HUES64 (cell line): ENCODE data around the gene BCL10.
A peak's percentile ranks its signal among the peaks of the same experiment; 100 is the strongest.

Source experiments
- H3K27ac ChIP-seq: 2 replicates; pipeline ENCODE4 v1.7.0; 2013; ENCODE audit warnings: low read depth, low read length, inconsistent platforms
- H3K27me3 ChIP-seq: 2 replicates; pipeline ENCODE4 v1.6.1; 2013; ENCODE audit warnings: mild to moderate bottlenecking, low read length; ENCODE audit not compliant: insufficient read depth
- H3K36me3 ChIP-seq: 2 replicates; pipeline ENCODE4 v1.6.1; 2013; ENCODE audit warnings: mild to moderate bottlenecking, low read length; ENCODE audit not compliant: insufficient read depth
- H3K4me1 ChIP-seq: 2 replicates; pipeline ENCODE4 v1.6.1; 2013; ENCODE audit warnings: mild to moderate bottlenecking, low read length, moderate library complexity; ENCODE audit not compliant: insufficient read depth
- H3K4me3 ChIP-seq: 2 replicates; pipeline ENCODE4 v1.5.1; 2013; ENCODE audit warnings: mild to moderate bottlenecking, low read length, moderate library complexity
- H3K9ac ChIP-seq: 2 replicates; pipeline ENCODE4 v1.6.1; 2013; ENCODE audit warnings: mild to moderate bottlenecking, low read depth, low read length
- H3K9me3 ChIP-seq: 2 replicates; pipeline ENCODE4 v1.6.1; 2013; ENCODE audit warnings: low read depth, low read length; ENCODE audit not compliant: insufficient read depth
- WGBS: fragments of 150-250, 120-280 bp; methylation state at CpG from one replicate; pipeline ENCODE4 v1.1.7; 2013; ENCODE audit warnings: missing lambda C conversion rate; 5-methylcytosine and 5-hydroxymethylcytosine counted together

The BCL10 gene

DNA sequence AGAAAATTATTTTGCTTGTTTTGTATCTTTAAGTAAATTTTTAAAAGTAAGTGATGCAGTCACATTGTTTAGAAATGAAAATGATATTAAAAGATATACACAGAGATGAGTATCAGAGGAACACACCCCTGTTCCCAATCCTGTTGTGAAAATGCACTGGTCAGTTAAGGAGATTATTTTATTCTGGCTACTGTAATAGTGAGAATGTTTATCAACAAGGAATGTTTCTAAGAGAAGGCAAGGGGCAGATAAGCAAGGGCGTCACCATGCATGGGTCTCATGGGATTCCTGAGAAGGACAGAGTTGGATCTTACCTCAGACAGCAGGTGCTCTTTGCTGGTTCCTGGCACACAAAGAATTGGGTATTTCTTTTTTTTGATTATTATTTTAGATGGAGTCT lies 38.8 kb downstream of the BCL10 start:
- Histone ChIP-seq H3K27ac (no peak overlapping the region), H3K27me3 (no peaks in the 10 kb centered on the region), H3K9ac (no peak overlapping the region), H3K36me3 (no peaks in the 10 kb centered on the region), H3K9me3 (no peaks in the 10 kb centered on the region), H3K4me3 (no peak overlapping the region), H3K4me1 (peaks cover 4% of the 10 kb centered on the region; the same call in 1 of the 2 replicates)
- 93% methylated on average over 1 of the region's 1 CpG for WGBS

- WGBS: 89% methylated on average over 7 of the region's 8 CpGs
- no peaks in the 10 kb centered on the region for H3K9me3 ChIP-seq
- no peaks in the 10 kb centered on the region for H3K36me3 ChIP-seq
- H3K4me1 ChIP-seq: peaks cover 10% of the 10 kb centered on the region
- H3K27ac ChIP-seq: no peak overlapping the region
- no peak overlapping the region for H3K9ac ChIP-seq
- no peaks in the 10 kb centered on the region for H3K27me3 ChIP-seq
- H3K4me3 ChIP-seq: no peak overlapping the region
These were observed 46.0 kb downstream of the BCL10 start for GRCh38 chr1:85230305-85230977.

GRCh38 chr1:85229574-85230097 lies 46.8 kb downstream of the BCL10 start:
- 86% methylated on average over 6 of the region's 6 CpGs for WGBS

GRCh38 chr1:85228972-85229371 lies 47.5 kb downstream of the BCL10 start:
- Histone ChIP-seq H3K9ac (no peak overlapping the region), H3K4me1 (peaks cover 22% of the 10 kb centered on the region), H3K4me3 (no peak overlapping the region), H3K36me3 (no peaks in the 10 kb centered on the region), H3K27ac (no peak overlapping the region), H3K27me3 (no peaks in the 10 kb centered on the region), H3K9me3 (no peaks in the 10 kb centered on the region)
- whole genome bisulfite sequencing: 98% methylated on average over 1 of the region's 1 CpG

More at GRCh38 chr1:85229574-85230097, 46.8 kb downstream of the BCL10 start:
- Histone ChIP-seq H3K9ac (no peak overlapping the region), H3K4me3 (no peak overlapping the region), H3K4me1 (peaks cover 17% of the 10 kb centered on the region), H3K9me3 (no peaks in the 10 kb centered on the region), H3K27me3 (no peaks in the 10 kb centered on the region), H3K36me3 (no peaks in the 10 kb centered on the region), H3K27ac (no peak overlapping the region)

DNA sequence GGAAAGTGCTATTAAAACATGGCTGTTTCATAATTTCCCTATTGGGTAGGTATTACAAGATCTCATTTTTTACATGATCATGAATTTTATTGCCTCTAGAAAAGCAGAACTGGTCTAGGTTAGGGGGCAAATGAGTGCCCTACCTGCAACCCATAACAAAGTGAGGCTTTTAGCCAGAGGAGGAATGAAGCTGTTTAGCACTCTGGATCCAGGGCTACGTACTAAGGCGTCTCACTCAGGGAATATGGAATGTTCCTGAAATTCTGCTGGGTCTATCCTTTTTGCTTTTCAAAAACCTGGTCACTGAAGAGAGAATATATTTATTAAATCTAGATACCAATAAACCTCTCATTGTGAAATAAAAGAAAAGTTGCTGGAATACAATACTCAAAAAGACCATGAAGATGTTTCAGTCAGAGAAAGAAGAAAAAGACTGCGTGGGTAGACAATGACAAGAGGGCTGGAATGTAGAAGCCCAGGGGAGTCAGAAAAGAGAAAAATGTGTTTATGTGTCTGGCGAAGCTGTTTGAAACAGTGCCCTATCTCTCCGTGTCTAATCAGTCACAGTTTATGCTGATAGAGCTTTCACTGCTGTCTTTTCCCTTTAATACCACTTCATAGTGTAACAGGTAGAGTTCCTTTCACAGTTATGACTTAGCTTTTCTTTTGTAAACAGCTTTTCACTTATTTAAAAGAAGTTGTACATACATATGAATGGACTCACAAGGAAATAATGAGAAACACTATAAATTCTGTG lies 50.6 kb downstream of the BCL10 start:
- Histone ChIP-seq H3K9ac (peak overlapping the region; percentile 21), H3K27ac (peak overlapping the region; percentile 46), H3K27me3 (no peaks in the 10 kb centered on the region), H3K36me3 (no peaks in the 10 kb centered on the region), H3K4me1 (peaks cover 25% of the 10 kb centered on the region), H3K4me3 (peak overlapping the region; percentile 24; the same call in 1 of the 2 replicates), H3K9me3 (no peaks in the 10 kb centered on the region)
- WGBS: 74% methylated on average over 5 of the region's 5 CpGs

DNA sequence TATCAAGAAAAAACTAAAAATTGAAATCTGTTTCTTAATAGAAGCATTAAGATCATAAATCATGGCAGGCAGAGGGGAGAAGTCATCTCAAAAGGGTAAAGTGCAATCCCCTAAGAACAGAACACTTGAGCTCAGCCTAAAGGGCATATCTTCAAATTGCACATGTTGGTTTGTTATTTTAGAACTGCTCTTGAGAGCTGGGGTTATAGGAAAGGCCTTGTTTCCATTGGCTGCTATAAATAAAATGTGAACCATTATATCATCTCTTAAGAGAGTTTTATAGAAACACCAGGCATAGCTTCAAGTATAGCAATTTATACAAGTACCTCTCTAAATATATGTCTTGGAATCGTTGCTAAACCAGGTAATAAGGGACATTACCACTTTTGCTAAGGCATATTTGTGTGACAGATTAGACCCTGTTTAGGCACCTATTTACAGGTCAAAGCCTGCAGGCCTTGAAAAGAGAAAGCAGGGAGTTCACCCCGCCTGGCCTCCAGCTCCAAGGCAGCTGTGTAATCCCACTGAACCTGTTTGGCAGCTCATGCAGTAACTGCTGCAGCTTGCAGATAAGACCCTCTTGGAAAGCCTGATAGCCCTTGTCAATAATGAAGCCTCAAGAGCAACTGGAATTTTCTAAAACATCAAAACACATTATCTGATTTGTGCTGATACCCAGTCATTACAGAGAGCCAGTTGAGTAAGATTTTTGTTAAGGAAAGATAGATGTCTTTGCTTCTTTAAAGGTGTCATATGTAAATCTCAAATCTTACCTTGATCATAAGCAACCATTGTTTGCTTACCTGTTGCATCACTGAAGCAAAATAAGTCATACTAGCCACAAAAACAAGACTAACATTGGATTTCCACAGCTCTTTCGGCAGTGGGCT lies 51.5 kb downstream of the BCL10 start:
- 68% methylated on average over 3 of the region's 3 CpGs for WGBS
- Histone ChIP-seq H3K9ac (peak overlapping the region; percentile 21), H3K9me3 (no peaks in the 10 kb centered on the region), H3K36me3 (no peaks in the 10 kb centered on the region), H3K4me1 (peaks cover 32% of the 10 kb centered on the region), H3K27me3 (no peaks in the 10 kb centered on the region), H3K4me3 (peak overlapping the region; percentile 24), H3K27ac (peak overlapping the region; percentile 46)

DNA sequence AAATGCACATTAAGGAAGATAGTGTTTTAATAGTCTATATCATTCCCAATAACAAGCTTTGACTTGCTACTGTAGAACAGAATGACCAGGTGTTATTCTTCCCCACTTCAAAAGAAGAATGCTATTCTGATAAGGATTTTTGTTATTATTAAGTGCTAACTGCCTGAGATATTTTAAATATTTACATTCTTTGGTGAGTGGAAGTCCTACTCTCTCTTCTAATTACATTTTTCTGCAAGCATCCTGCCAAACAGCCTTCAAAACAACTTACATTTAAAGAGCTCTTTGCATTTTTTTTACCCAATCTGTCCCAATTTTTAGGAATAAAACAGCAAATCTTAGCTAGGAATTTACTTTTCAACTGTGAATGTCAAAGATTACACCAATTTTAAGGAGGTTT lies 52.1 kb downstream of the BCL10 start:
- no peak overlapping the region for H3K27ac ChIP-seq
- no peak overlapping the region for H3K4me3 ChIP-seq
- H3K27me3 ChIP-seq: no peaks in the 10 kb centered on the region
- H3K9ac ChIP-seq: no peak overlapping the region
- no peaks in the 10 kb centered on the region for H3K36me3 ChIP-seq
- H3K9me3 ChIP-seq: no peaks in the 10 kb centered on the region
- H3K4me1 ChIP-seq: peaks cover 34% of the 10 kb centered on the region

GRCh38 chr1:85223334-85223733 lies 53.1 kb downstream of the BCL10 start:
- 84% methylated on average over 5 of the region's 5 CpGs for whole genome bisulfite sequencing
- no peaks in the 10 kb centered on the region for H3K9me3 ChIP-seq
- peaks cover 34% of the 10 kb centered on the region for H3K4me1 ChIP-seq
- H3K27ac ChIP-seq: no peak overlapping the region
- no peak overlapping the region for H3K4me3 ChIP-seq
- H3K9ac ChIP-seq: no peak overlapping the region
- H3K27me3 ChIP-seq: no peaks in the 10 kb centered on the region
- H3K36me3 ChIP-seq: no peaks in the 10 kb centered on the region

DNA sequence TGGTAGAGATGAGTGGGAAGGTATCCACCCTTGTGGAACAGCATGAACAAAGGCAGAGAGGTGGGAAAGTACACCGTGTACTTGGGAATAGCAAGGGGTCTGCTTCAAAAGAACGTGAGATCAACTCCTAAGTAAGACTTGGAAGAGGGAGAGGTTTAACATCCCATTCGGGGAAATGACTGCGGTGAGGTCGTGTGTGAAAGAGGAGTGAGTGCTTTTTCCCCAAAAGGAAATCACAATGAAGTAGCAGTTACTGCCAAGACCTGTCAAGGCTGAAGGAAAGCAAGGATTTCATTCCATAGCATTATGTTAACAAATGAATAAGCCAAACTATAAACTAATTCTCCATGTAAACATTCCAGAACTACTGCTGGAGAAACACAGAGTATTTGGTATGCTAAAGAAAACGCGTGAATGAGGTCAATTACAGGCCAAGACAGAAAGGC lies 55.7 kb downstream of the BCL10 start:
- no peaks in the 10 kb centered on the region for H3K9me3 ChIP-seq
- no peaks in the 10 kb centered on the region for H3K36me3 ChIP-seq
- 65% methylated on average over 7 of the region's 7 CpGs for WGBS

DNA sequence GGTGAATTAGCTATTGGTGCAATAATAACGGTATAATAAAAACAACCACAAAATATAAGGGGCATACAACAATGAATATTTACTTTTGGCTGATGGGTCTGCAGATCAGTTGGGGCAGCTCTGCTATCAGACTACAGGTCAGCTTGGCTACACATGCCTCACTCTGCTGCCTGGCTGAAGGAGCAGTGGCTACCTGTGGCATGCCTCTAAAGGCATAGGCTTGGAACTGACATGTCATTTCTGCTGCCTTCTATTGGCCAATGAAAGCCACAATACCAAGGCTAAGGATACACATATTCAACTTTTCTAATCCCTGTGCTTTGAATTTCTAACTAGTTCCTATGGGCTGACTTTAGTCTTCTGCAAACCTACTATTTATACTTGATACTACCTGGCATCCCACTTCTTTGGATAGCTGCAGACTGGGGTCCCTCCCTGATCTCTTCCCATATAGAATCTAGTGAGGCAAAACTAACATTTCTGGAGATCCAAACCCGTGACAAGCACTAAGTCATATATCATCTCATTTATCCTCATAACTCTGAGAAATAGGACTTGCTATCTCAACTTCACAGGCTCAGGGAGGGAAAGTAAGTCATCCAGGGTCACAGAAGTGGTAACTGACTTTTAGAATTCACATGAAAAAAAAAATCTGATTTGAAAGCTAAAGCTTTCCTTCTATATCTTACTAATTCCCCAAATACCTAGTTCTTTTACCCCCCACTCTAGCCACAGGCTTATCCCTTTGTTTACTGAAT lies 56.4 kb downstream of the BCL10 start:
- Histone ChIP-seq H3K9ac (no peak overlapping the region), H3K27ac (no peak overlapping the region), H3K36me3 (no peaks in the 10 kb centered on the region), H3K4me1 (peaks cover 21% of the 10 kb centered on the region), H3K9me3 (no peaks in the 10 kb centered on the region), H3K27me3 (no peaks in the 10 kb centered on the region), H3K4me3 (no peak overlapping the region)
- 87% methylated on average over 1 of the region's 2 CpGs for WGBS

More for the DNA sequence above, 55.7 kb downstream of the BCL10 start:
- no peak overlapping the region for H3K4me3 ChIP-seq
- H3K9ac ChIP-seq: no peak overlapping the region
- peaks cover 27% of the 10 kb centered on the region for H3K4me1 ChIP-seq
- H3K27ac ChIP-seq: no peak overlapping the region
- H3K27me3 ChIP-seq: no peaks in the 10 kb centered on the region
